Skeletal muscle satellite cell (primary cell): ENCODE measurements around the gene BRD7. TPM values are rescaled to one million over a fixed set of nuclear protein-coding genes. Genes with fewer than 3 reads are reported as not detected.
A peak's percentile ranks its signal among the peaks of the same experiment; 100 is the strongest.

Experiments
- H3K27me3 ChIP-seq: 2 replicates; pipeline ENCODE4 v1.7.0; 2013; ENCODE audit warnings: low read length; ENCODE audit not compliant: control insufficient read depth, insufficient read depth
- H3K36me3 ChIP-seq: 2 replicates; pipeline ENCODE4 v1.7.0; 2013; ENCODE audit warnings: mild to moderate bottlenecking, control low read depth, low read length; ENCODE audit not compliant: insufficient read depth
- H3K4me1 ChIP-seq: 2 replicates; pipeline ENCODE4 v1.7.0; 2013; ENCODE audit warnings: low read length; ENCODE audit not compliant: control insufficient read depth, insufficient read depth
- H3K4me2 ChIP-seq: 2 replicates; pipeline ENCODE4 v1.7.0; 2013; ENCODE audit warnings: mild to moderate bottlenecking, low read length
- H3K4me3 ChIP-seq: 2 replicates; pipeline ENCODE4 v1.7.0; 2013; ENCODE audit warnings: low read length
- H3K9ac ChIP-seq: 2 replicates; pipeline ENCODE4 v1.7.0; 2013; ENCODE audit warnings: mild to moderate bottlenecking, low read depth, low read length, moderate library complexity
- H3K9me3 ChIP-seq: replicated peaks from 2 replicates; pipeline ENCODE4 v1.7.0; 2013; ENCODE audit warnings: mild to moderate bottlenecking, control low read depth, low read length
- total RNA-seq: library from RNA; depleted of rRNA; stranded (reverse); fragments of >200 nt; gene quantifications from 2 replicates; pipeline ENCODE4 v1.2.3, GENCODE V29; 2012; rRNA removed

BRD7 gene
- total RNA-seq = 24.0 and 26.6 TPM in 2 replicates

- peaks cover 5% of the 10 kb centered on the region for H3K27me3 ChIP-seq
- H3K4me2 ChIP-seq = peak within 1 kb of the TSS; percentile 96
- peak within 1 kb of the TSS; percentile 91 for H3K9ac ChIP-seq
- H3K4me3 ChIP-seq = peak within 1 kb of the TSS; percentile 92
- H3K4me1 ChIP-seq = peaks cover 19% of the 10 kb centered on the region
- peaks cover 20% of the 10 kb centered on the region for H3K36me3 ChIP-seq
- H3K9me3 ChIP-seq = no peaks in the 10 kb centered on the region
Measured at GRCh38 chr16:50368410-50369132, at the start of gene BRD7. Gene BRD7, minus strand, starts transcription at chr16:50368988. Its CDS starts 214 bp downstream, at chr16:50368774.

DNA sequence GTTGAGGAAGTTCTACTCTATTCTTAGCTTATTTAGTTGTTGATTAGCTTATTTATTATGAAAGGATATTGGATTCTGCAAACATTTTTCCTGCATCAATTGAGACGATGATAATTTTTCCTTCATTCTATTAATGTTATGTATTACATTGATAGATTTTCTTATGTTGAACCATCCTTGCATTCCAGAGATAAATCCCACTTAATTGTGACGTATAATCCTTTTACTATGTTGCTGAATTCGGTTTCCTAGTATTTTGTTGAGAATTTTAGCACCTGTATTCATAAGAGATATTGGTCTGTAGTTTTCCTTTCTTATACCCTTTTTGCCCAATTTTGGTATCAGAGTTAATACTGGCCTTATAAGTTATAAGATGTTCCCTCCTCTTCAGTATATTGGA lies 47.6 kb upstream of the BRD7 start:
- H3K27me3 ChIP-seq = peaks cover 3% of the 10 kb centered on the region
- no peak overlapping the region for H3K4me3 ChIP-seq
- H3K36me3 ChIP-seq = no peaks in the 10 kb centered on the region
- H3K9me3 ChIP-seq = no peaks in the 10 kb centered on the region
- no peak overlapping the region for H3K4me2 ChIP-seq
- H3K4me1 ChIP-seq = no peaks in the 10 kb centered on the region
- no peak overlapping the region for H3K9ac ChIP-seq

DNA sequence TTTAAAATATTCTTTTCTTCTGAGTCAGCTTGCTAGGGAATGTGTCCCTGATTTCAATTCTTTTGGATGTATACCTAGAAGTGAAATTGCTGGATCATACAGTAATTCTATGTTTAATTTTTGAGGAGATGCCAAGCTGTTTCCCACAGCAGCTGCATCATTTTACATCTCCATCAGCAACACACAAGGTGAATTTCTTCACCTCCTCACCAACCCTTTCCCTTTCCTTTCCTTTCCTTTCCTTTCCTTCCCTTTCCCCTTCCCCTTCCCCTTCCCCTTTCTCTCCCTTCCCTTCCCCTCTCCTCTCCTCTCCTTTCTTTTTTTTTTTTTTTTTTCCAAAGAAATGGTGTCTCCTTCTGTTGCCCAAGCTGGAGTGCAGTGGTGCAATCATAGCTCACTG lies 45.4 kb upstream of the BRD7 start:
- Histone ChIP-seq H3K36me3 (no peaks in the 10 kb centered on the region), H3K4me2 (no peak overlapping the region), H3K27me3 (peaks cover 4% of the 10 kb centered on the region), H3K9me3 (no peaks in the 10 kb centered on the region), H3K4me1 (no peaks in the 10 kb centered on the region), H3K9ac (no peak overlapping the region), H3K4me3 (no peak overlapping the region)

DNA sequence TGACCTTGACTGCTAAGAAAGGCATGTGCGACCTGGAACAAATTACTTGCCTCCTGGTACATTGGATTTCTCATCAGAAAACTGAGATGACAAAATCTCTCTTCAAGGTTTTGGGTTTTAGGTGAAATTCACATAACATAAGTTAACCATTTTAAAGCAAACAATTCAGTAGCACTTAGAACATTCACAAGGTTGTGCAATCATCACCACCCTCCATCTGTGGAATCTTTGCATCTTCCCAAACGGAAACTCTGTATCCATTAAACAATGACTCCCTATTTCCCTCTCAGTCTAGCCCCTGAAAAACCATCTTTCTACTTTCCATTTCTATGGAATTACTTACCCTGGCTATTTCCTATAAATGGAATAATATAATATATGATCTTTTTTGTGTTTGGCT lies 42.2 kb upstream of the BRD7 start:
- Histone ChIP-seq H3K36me3 (no peaks in the 10 kb centered on the region), H3K4me1 (no peaks in the 10 kb centered on the region), H3K27me3 (peaks cover 4% of the 10 kb centered on the region), H3K9ac (no peak overlapping the region), H3K4me3 (no peak overlapping the region), H3K9me3 (no peaks in the 10 kb centered on the region), H3K4me2 (no peak overlapping the region)

DNA sequence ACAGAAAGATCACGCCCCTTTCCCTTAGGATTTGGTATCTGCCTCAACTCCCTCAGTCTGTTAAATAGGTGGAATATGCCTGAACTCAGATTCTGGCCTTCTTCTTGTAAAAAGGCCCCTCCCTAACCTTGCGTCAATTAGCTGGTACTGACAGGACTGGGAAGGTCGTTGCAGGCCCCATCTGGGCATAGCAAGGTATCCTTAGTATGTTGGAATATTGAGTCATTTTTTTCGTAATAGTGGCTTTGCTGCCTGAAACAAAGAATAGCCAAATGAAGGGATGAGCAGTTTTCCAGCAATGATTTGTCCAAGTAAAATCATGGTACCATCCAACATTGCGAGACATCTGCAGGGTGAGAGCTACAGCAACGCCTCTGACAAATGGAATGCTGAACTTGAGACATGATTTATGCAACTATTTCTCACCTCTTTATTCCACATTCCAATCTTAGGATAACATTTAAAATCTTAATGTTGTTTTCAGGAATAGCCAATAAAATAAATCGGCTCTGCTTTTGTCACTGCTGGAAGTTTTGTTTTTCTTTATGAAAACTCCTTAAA lies 39.3 kb upstream of the BRD7 start:
- H3K9ac ChIP-seq = no peak overlapping the region

DNA sequence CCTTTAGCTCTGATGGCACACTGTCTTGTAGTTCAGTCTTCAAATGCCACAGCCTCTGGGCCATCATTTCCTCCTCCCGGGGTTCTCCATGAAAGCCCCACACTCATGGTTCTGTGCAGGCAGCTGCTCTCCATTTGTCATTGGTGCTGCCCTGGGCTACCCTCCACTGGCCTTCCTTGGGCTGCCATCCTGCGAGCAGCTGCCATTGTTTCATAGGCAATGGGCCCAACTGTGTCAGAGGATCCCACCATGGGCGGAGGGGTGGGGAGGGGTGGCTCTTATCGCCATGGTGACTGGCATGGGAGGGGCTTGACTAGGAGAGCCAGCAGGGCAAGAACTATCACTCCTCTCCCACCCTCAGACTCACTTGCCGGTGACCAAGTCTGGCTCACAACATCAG lies 38.6 kb upstream of the BRD7 start:
- Histone ChIP-seq H3K36me3 (no peaks in the 10 kb centered on the region), H3K9me3 (no peaks in the 10 kb centered on the region), H3K9ac (no peak overlapping the region), H3K4me1 (no peaks in the 10 kb centered on the region), H3K27me3 (peaks cover 11% of the 10 kb centered on the region), H3K4me3 (no peak overlapping the region), H3K4me2 (no peak overlapping the region)

More for the DNA sequence above, 39.3 kb upstream of the BRD7 start:
- Histone ChIP-seq H3K27me3 (peaks cover 4% of the 10 kb centered on the region), H3K4me1 (no peaks in the 10 kb centered on the region), H3K4me2 (no peak overlapping the region), H3K36me3 (no peaks in the 10 kb centered on the region), H3K4me3 (no peak overlapping the region), H3K9me3 (no peaks in the 10 kb centered on the region)

GRCh38 chr16:50403491-50403890 lies 34.7 kb upstream of the BRD7 start:
- H3K36me3 ChIP-seq = no peaks in the 10 kb centered on the region
- no peak overlapping the region for H3K4me3 ChIP-seq
- H3K9me3 ChIP-seq = no peaks in the 10 kb centered on the region
- H3K9ac ChIP-seq = no peak overlapping the region
- peaks cover 11% of the 10 kb centered on the region for H3K27me3 ChIP-seq
- H3K4me2 ChIP-seq = no peak overlapping the region
- H3K4me1 ChIP-seq = no peaks in the 10 kb centered on the region

DNA sequence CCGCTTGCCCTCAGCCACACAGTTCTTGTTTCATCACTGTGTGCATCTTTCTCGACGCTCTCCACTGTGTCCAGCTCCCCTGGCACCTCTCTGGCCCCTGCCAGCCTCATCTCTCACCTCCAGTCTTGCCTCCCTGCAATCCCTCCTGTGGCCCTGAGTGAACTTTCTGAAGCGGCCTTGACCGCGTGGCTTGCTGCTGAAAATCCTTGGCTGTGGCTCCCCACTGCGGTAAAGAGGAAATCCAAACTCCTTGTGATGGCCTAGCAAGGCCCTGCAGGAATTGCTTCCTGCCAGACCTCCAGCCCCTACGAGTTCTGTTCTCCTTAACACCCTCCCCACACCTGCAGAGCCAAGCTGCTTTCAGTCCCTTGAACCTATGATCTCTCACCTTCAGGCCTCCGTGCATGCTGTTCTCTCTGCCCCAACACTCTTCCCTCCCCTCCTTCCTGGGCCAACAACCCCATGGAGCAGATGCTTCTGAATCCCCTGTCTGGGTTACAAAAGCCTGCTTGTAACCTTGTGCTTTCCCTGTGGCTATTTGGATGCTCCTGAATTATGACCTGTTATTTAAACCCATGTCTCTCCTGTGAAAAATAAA lies 33.6 kb upstream of the BRD7 start:
- no peak overlapping the region for H3K4me2 ChIP-seq
- no peak overlapping the region for H3K4me3 ChIP-seq
- H3K27me3 ChIP-seq = peaks cover 13% of the 10 kb centered on the region
- H3K9me3 ChIP-seq = no peaks in the 10 kb centered on the region
- H3K36me3 ChIP-seq = no peaks in the 10 kb centered on the region
- no peak overlapping the region for H3K9ac ChIP-seq
- no peaks in the 10 kb centered on the region for H3K4me1 ChIP-seq

DNA sequence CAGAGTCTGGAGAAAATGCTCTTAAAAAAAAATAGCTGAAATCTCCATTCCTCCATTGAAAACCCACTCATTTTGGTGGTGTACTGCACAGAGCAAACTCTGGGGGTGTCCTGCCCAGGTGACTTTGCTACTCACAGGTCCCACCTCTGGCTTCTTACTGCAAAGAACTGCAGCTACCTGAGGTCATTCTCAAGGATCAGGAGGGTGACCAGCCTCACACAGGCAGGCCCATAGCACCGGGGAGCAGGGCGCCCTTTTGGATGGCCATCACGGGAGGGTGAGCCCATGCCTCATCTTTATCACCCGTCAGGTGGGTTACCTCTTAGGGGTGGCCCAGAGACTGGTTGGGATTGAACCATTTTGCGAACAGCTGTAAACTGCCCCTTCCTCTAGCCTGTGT lies 32.6 kb upstream of the BRD7 start:
- Histone ChIP-seq H3K27me3 (peaks cover 13% of the 10 kb centered on the region), H3K4me3 (no peak overlapping the region), H3K4me2 (no peak overlapping the region), H3K9me3 (no peaks in the 10 kb centered on the region), H3K4me1 (no peaks in the 10 kb centered on the region), H3K9ac (no peak overlapping the region), H3K36me3 (no peaks in the 10 kb centered on the region)

DNA sequence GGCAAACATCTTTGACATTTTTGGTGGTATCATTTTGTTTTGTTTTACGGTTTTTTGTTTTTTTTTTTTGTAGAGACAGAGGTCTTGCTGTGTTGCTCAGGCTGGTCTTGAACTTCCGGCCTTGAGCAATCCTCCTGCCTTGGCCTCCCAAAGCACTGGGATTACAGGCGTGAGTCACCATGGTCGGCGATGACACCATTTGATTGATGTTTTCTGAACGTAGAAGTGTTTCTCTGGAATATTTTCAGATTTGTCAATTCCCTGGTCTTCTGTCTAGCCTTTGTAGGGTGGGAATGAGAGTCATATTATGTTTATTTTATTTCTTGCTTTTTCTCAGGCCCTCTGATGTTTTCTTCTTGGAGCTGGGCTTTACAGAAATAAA lies 32.2 kb upstream of the BRD7 start:
- Histone ChIP-seq H3K36me3 (no peaks in the 10 kb centered on the region), H3K4me2 (no peak overlapping the region), H3K9me3 (no peaks in the 10 kb centered on the region), H3K27me3 (peaks cover 13% of the 10 kb centered on the region), H3K9ac (no peak overlapping the region), H3K4me3 (no peak overlapping the region), H3K4me1 (no peaks in the 10 kb centered on the region)

GRCh38 chr16:50400312-50400966 lies 31.7 kb upstream of the BRD7 start:
- no peaks in the 10 kb centered on the region for H3K36me3 ChIP-seq
- H3K4me3 ChIP-seq = no peak overlapping the region
- peaks cover 13% of the 10 kb centered on the region for H3K27me3 ChIP-seq
- no peaks in the 10 kb centered on the region for H3K9me3 ChIP-seq
- no peak overlapping the region for H3K9ac ChIP-seq
- H3K4me2 ChIP-seq = no peak overlapping the region
- H3K4me1 ChIP-seq = no peaks in the 10 kb centered on the region
